ENCODE results near the gene CRADD. TPM values are rescaled to one million over a fixed set of nuclear protein-coding genes. Genes with fewer than 3 reads are reported as not detected.
A peak's percentile ranks its signal among the peaks of the same experiment; 100 is the strongest.

Gene CRADD
- total and polyA plus RNA-seq, 2 donors (not counting 3 experiments of a cell fraction or from before 2014, with no cell fraction given), result 11.7 to 14.5 TPM

DNA sequence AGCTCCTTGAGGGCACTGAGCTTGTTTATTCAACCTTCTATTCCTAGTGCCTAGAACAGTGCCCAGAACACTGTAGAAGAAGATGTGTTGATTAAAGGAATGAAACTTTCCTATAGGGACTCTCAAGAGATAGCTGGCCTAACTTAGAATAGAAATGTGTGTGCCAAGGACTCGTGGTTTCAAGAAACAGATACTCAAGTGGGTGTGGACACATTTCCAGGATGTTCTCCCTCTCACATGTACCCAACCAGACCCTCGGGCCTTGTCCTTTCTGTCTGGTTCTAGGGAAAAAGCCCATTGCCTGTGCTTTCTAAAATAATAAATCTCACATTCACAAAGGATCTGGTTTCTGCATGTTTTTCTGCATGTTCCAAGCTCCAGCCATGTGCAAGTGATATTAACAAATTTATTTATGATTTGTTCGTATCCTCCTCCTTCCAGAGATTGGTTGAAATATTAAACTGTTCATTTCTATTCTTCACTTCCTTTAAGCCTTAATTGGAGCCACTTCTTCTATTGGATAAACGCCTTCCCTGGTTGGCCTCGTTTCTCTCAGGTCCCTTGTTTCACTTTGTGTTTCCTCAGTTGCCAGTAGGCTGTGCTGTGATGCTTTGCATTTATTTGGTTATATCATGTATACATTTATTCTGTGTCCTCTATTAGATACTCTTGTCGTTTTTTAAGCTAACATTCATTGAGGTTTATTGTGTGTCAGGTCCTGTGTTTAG lies 89.8 kb downstream of the CRADD start:
- ChIA-PET POLR2A (no interaction called here), CTCF (interaction anchor here (0.6 to 5.3 kb wide), 50 partner anchors 8 to 692 kb away, joined by 3 to 294 read pairs (median 4); no protein-coding TSS in a partner anchor)
- no peaks in the 10 kb centered on the region for H3K9me3 ChIP-seq (replicated peaks; ENCODE audit: control insufficient read depth, insufficient read depth, low read length)
- TF ChIP-seq JUN (IDR thresholded peaks at IDR 0.05; ENCODE audit: borderline replicate concordance, insufficient read depth, insufficient read length, low read depth) (no peak), MYC (IDR thresholded peaks at IDR 0.05; ENCODE audit: low read depth, low read length) (no peak), POLR2AphosphoS5 (IDR thresholded peaks at IDR 0.05; ENCODE audit: insufficient read depth, low read depth, low read length) (no peak), GATA2 (IDR thresholded peaks at IDR 0.05; ENCODE audit: insufficient read depth, insufficient read length, low read depth, low read length) (no peak), POLR2A (IDR thresholded peaks at IDR 0.05; ENCODE audit: low read depth, low read length) (no peak)
- TF ChIP-seq, protein P1, sequence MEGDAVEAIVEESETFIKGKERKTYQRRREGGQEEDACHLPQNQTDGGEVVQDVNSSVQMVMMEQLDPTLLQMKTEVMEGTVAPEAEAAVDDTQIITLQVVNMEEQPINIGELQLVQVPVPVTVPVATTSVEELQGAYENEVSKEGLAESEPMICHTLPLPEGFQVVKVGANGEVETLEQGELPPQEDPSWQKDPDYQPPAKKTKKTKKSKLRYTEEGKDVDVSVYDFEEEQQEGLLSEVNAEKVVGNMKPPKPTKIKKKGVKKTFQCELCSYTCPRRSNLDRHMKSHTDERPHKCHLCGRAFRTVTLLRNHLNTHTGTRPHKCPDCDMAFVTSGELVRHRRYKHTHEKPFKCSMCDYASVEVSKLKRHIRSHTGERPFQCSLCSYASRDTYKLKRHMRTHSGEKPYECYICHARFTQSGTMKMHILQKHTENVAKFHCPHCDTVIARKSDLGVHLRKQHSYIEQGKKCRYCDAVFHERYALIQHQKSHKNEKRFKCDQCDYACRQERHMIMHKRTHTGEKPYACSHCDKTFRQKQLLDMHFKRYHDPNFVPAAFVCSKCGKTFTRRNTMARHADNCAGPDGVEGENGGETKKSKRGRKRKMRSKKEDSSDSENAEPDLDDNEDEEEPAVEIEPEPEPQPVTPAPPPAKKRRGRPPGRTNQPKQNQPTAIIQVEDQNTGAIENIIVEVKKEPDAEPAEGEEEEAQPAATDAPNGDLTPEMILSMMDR (IDR thresholded peaks at IDR 0.05; ENCODE audit: extremely low read depth in 1 of 2, insufficient read depth in 1 of 2, low read depth in 1 of 2, low read length in 2 of 2), result peak; percentile 46 to 53
- TF ChIP-seq, protein P2, sequence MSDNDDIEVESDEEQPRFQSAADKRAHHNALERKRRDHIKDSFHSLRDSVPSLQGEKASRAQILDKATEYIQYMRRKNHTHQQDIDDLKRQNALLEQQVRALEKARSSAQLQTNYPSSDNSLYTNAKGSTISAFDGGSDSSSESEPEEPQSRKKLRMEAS (IDR thresholded peaks at IDR 0.05; ENCODE audit: insufficient read depth, insufficient read length), result no peak
- no peak overlapping the region for H3K27ac ChIP-seq (ENCODE audit: insufficient read depth, low read depth, low read length)
- no peak overlapping the region for H3K9ac ChIP-seq (replicated peaks; ENCODE audit: extremely low read depth, insufficient read depth, low read length)
- H3K79me2 ChIP-seq (ENCODE audit: control insufficient read depth, insufficient read depth, low read length), result no peaks in the 10 kb centered on the region
- peak; percentile 68 for DNase-seq (ENCODE audit: low read depth, low spot score)
- no peaks in the 10 kb centered on the region for H3K9me1 ChIP-seq (replicated peaks; ENCODE audit: control insufficient read depth, extremely low read depth, insufficient read depth, low read length)
- no peaks in the 10 kb centered on the region for H4K20me1 ChIP-seq (replicated peaks; ENCODE audit: control insufficient read depth, extremely low read depth, insufficient read depth, low read length)
- no peak overlapping the region for H2AFZ ChIP-seq (ENCODE audit: low read depth, low read length)
- H3K4me3 ChIP-seq (replicated peaks in 1 of 3; ENCODE audit: insufficient read depth in 1 of 3, low read depth in 1 of 3, low read length in 3 of 3), result no peak overlapping the region
- no TSS peak for BruUV-seq (replicated peaks)
- FAIRE-seq, result no peak
- intact Hi-C loops (cut with micrococcal nuclease), result loop anchor here (1.0 to 2.0 kb wide), 6 partner anchors 72 to 334 kb away; no protein-coding TSS in a partner anchor
- H3K4me1 ChIP-seq (ENCODE audit: control insufficient read depth, extremely low read depth, insufficient read depth, low read length), result peaks cover 7% of the 10 kb centered on the region
- dilution Hi-C loops (cut with MboI; ENCODE audit: extremely low pct_ligation_motif_present, low sequenced_read_pairs), result no loop called here
- H3K27me3 ChIP-seq (ENCODE audit: control insufficient read depth in 2 of 2, insufficient read depth in 2 of 2, low read length in 2 of 2), result no peaks in the 10 kb centered on the region
- no peak overlapping the region for H3K4me2 ChIP-seq (ENCODE audit: insufficient read depth, low read length)
- H3K36me3 ChIP-seq (ENCODE audit: control insufficient read depth in 2 of 2, extremely low read depth in 1 of 2, insufficient read depth in 2 of 2, low read length in 2 of 2), result no peaks in the 10 kb centered on the region
